Left lung (tissue), 10 donors: Measurements from ENCODE around the gene HSF2BP. TPM values are rescaled to one million over a fixed set of nuclear protein-coding genes. Genes with fewer than 3 reads are reported as not detected.

Experiments
- ATAC-seq: fragments of 200-7000 bp; cut with Tn5 transposase; one replicate; pipeline ENCODE4 v1.9.1; 2020; ENCODE audit warnings: moderate library complexity
- DNase-seq, 4 donors: peaks; one replicate each; pipeline ENCODE4 v3.0.0-alpha.2; 2013 to 2020
- H3K27ac ChIP-seq, 2 donors: fragments of 200-600 bp; sonication (generic) in 1 of 2; one replicate each; pipeline versions ENCODE4 v1.5.0 to v1.8.0; 2020 to 2021
- H3K27me3 ChIP-seq, 2 donors: fragments of 200-600 bp; sonication (generic) in 1 of 2; one replicate each; pipeline versions ENCODE4 v1.5.0 to v1.8.0; 2020 to 2021
- H3K36me3 ChIP-seq, 2 donors: fragments of 200-600 bp; sonication (generic) in 1 of 2; one replicate each; pipeline versions ENCODE4 v1.5.0 to v1.8.0; 2020 to 2021
- H3K4me1 ChIP-seq, 2 donors: fragments of 200-600 bp; one replicate each; pipeline ENCODE4 v1.8.0; 2021
- H3K4me3 ChIP-seq, 2 donors: fragments of 200-600 bp; sonication (generic) in 1 of 2; one replicate each; pipeline versions ENCODE4 v1.5.0 to v1.8.0; 2020 to 2021; ENCODE audit warnings: mild to moderate bottlenecking in 1 of 2
- H3K9me3 ChIP-seq, 2 donors: fragments of 200-600 bp; sonication (generic) in 1 of 2; one replicate each; pipeline versions ENCODE4 v1.5.0 to v1.8.0; 2020 to 2021
- intact Hi-C, 2 donors: fragments of 100-400 bp; cut with DNase I; formaldehyde crosslinking; loops; one replicate each; pipeline versions ENCODE4 v1.11.2 to v1.14.2; 2022
- polyA plus RNA-seq, 6 donors: library from polyadenylated mRNA; unstranded; fragments of 120-200 nt; gene quantifications; one replicate each; pipeline ENCODE4 v1.2.1, GENCODE V29; 2013; ENCODE audit not compliant: insufficient read length in 6 of 6
- total RNA-seq, 2 donors: library from RNA; stranded (reverse); fragmentation: NEBNext Ultra II Directional; extraction: Animal tissue kit (Norgen Biotek cat#: 25700); gene quantifications; one replicate each; pipeline ENCODE4 v1.2.1, GENCODE V29; 2021
- TF ChIP-seq, protein P1 (sequence below), 2 donors: fragments of 200-600 bp; sonication (generic) in 1 of 2; IDR thresholded peaks; one replicate each; pipeline versions ENCODE4 v1.5.0 to v1.8.0; 2021; ENCODE audit warnings: antibody characterized with exemption in 2 of 2
- donor health status: DM: no; HTN: yes; CAD: no.
- donor health status: DM: no; HTN: no; CAD: no.

HSF2BP gene
- total and polyA plus RNA-seq, 8 donors = 0.29 to 1.7 (median 1.2) TPM

DNA sequence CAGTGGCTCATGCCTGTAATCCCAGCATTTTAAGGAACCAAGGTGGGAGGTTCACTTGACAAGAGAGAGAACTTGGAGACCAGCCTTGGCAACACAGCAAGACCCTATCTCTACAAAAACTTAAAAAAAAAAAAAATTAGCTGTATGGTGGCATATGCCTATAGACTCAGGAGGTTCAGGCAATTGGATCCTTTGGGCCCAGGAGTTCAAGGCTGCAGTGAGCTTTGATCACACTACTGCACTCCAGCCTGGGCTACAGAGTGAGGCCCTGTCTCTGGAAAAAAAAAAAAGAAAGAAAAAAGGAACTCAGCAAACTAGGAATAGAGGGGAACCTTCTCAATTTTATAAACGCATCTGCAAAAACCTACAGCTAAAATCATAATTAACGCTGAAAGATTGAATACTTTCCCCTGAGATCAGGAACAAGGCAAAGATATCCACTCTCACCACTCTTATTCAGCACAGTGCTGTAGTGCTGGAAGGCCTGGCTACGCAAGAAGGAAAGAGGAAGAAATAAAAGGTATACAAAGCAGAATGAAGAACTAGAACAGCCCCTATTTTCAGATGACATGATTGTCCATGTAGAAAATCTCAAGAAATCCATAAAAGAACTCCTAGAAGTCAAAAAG, 21.6 kb downstream of the HSF2BP start:
- no peak for DNase-seq

DNA sequence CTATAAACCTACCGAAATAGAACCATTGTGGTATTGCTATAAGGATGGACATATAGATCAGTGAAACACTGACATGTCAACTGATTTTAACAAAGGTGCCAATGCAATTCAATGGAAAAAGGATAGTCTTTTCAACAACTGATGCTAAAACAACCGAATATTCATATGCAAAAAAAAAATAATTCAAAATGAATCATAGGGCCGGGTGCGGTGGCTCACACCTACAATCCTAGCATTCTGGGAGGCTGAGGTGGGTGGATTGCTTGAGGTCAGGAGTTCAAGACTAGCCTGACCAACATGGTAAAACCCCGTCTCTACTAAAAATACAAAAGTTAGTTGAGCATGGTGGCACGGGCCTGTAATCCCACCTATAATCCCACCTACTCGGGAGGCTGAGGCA, 23.9 kb downstream of the HSF2BP start:
- TF ChIP-seq, protein P1, sequence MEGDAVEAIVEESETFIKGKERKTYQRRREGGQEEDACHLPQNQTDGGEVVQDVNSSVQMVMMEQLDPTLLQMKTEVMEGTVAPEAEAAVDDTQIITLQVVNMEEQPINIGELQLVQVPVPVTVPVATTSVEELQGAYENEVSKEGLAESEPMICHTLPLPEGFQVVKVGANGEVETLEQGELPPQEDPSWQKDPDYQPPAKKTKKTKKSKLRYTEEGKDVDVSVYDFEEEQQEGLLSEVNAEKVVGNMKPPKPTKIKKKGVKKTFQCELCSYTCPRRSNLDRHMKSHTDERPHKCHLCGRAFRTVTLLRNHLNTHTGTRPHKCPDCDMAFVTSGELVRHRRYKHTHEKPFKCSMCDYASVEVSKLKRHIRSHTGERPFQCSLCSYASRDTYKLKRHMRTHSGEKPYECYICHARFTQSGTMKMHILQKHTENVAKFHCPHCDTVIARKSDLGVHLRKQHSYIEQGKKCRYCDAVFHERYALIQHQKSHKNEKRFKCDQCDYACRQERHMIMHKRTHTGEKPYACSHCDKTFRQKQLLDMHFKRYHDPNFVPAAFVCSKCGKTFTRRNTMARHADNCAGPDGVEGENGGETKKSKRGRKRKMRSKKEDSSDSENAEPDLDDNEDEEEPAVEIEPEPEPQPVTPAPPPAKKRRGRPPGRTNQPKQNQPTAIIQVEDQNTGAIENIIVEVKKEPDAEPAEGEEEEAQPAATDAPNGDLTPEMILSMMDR (IDR thresholded peaks at IDR 0.05) = no peak
- ATAC-seq = no peak
- no peak for DNase-seq
- intact Hi-C loops = no loop called here
- Histone ChIP-seq H3K36me3 (peaks cover 0 to 3% of the 10 kb centered on the region in 2 donors), H3K9me3 (no peaks in the 10 kb centered on the region), H3K27me3 (no peaks in the 10 kb centered on the region), H3K4me3 (no peak overlapping the region), H3K4me1 (peaks cover 0 to 6% of the 10 kb centered on the region in 2 donors), H3K27ac (no peak overlapping the region)

More for the DNA sequence above, 21.6 kb downstream of the HSF2BP start:
- no peaks in the 10 kb centered on the region for H3K27me3 ChIP-seq
- TF ChIP-seq, protein P1 (IDR thresholded peaks at IDR 0.05) = no peak
- no peaks in the 10 kb centered on the region for H3K36me3 ChIP-seq
- H3K4me3 ChIP-seq = no peak overlapping the region
- intact Hi-C loops = no loop called here
- no peak for ATAC-seq
- peaks cover 0 to 6% of the 10 kb centered on the region in 2 donors for H3K4me1 ChIP-seq
- H3K27ac ChIP-seq = no peak overlapping the region
- no peaks in the 10 kb centered on the region for H3K9me3 ChIP-seq

DNA sequence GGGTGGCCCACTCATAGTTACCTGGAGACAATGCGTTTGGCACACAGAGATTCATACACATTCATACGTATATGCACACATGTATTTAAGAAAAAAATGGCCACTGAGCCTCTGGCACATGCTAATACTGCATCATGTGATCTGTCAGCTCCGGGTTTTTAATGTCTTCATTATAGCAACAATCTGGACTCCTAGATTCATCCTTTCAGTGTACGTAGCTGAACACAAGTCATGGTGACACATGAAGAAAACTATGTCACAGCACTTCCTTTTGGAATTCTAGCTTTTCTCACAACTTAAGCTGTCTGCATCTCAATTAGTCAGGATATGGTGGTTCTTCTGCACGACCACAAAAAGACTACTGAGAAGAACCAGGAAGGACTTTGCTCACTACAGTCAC, 24.7 kb downstream of the HSF2BP start:
- DNase-seq = no peak
- ATAC-seq = no peak
- intact Hi-C loops = no loop called here
- Histone ChIP-seq H3K36me3 (peaks cover 0 to 3% of the 10 kb centered on the region in 2 donors), H3K9me3 (no peaks in the 10 kb centered on the region), H3K27ac (no peak overlapping the region), H3K4me3 (no peak overlapping the region), H3K4me1 (no peaks in the 10 kb centered on the region), H3K27me3 (no peaks in the 10 kb centered on the region)
- TF ChIP-seq, protein P1 (IDR thresholded peaks at IDR 0.05) = no peak

DNA sequence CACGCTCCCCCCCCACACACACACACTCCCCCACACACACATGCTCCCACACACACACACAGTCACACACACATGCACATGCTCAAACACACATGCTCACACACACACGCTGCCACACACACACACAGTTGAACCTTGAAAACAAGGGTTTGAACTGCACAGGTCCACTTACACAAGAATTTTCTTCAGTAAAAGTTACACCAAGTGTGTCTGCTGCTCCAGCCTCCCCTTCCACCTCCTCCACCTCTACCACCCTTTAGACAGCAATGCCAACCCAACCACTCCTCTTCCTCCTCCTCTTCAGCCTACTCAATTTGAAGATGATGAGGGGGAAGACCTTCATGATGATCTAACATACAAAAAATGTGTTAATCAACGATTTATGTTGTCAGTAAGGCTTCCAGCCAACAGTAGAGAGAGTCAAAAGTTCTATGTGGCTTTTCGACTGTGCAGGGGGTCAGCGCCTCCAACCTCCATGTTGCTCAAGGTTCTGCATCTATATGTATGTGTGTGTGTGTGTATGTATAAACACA, 26.8 kb downstream of the HSF2BP start:
- no peak overlapping the region for H3K4me3 ChIP-seq
- no peak overlapping the region for H3K27ac ChIP-seq
- TF ChIP-seq, protein P1 (IDR thresholded peaks at IDR 0.05) = no peak
- no peaks in the 10 kb centered on the region for H3K4me1 ChIP-seq
- H3K9me3 ChIP-seq = peaks cover 0 to 7% of the 10 kb centered on the region in 2 donors
- ATAC-seq (no peak), DNase-seq (no peak)
- intact Hi-C loops = no loop called here
- peaks cover 0 to 3% of the 10 kb centered on the region in 2 donors for H3K36me3 ChIP-seq
- no peaks in the 10 kb centered on the region for H3K27me3 ChIP-seq

DNA sequence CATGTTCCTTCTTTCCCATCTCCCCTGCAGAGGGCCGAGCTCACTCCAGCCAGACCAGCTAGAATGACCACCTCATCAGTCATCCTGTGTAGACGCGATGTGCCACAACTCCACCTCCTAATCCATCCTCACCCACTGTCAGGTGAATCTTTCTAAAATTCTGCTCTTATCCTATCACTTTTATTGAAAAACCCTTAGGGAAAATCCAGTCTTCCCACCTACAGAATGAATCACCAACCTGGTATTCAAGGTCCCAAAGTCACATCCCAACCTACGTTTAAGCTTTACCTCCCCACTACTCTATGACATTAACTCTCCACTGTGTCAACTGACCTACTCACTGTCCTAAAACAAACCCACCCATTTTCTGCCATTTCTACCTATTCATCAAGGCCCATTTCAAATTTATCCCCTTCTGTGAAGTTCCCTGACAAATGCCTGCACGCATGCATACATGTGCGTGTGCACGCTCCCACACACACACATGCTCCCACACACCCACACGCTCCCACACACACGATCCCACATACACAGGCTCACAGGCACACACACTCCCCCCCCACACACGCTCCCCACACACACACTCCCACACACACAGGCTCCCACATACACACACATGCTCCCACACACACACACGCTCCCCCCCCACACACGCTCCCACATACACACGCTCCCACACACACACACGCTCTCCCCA, 27.7 kb downstream of the HSF2BP start:
- H3K27me3 ChIP-seq = no peaks in the 10 kb centered on the region
- H3K4me1 ChIP-seq = no peaks in the 10 kb centered on the region
- no peak for ATAC-seq
- no peak overlapping the region for H3K4me3 ChIP-seq
- no peak overlapping the region for H3K27ac ChIP-seq
- peaks cover 0 to 3% of the 10 kb centered on the region in 2 donors for H3K36me3 ChIP-seq
- DNase-seq = no peak
- intact Hi-C loops = no loop called here
- H3K9me3 ChIP-seq = peaks cover 0 to 7% of the 10 kb centered on the region in 2 donors
- TF ChIP-seq, protein P1 (IDR thresholded peaks at IDR 0.05) = no peak
